Measurements from ENCODE around the gene WNT5A.

Gene WNT5A

DNA sequence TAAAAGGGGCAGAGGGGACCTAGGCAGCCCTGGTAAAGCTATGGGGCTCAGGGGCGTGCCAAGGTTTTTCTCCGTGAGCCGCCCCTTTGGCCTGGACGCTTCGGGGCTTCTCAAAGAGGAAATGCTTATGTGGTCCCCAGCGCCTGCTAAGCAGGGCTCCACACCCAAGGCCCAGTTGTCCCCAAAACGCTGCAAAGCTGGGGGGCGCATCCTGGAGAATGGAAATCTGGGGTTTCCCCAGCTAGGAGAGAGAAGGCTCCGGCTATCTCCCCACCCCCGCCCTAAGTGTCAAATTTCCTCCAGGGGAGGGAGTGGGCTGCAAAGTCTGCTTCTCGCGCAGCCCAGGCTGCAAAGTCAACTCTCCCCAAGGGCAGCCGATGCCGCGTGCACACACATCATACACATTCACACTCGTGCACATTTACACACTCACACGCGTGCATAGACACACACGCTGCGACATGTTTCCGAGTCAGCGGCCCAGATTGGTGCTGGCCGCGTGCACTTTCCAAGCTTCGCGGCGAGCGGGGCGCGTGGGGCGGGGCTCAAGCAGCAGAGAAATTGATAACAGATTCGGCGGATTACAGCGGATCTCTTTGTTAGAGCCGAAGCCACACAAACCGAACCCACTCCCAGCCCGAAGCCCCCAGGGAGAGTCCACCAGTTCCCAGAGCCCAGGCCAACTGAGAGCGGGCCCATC is 4.5 kb downstream of the WNT5A start:
- DNase-seq (ENCODE audit: low read depth, low spot score): no peak

DNA sequence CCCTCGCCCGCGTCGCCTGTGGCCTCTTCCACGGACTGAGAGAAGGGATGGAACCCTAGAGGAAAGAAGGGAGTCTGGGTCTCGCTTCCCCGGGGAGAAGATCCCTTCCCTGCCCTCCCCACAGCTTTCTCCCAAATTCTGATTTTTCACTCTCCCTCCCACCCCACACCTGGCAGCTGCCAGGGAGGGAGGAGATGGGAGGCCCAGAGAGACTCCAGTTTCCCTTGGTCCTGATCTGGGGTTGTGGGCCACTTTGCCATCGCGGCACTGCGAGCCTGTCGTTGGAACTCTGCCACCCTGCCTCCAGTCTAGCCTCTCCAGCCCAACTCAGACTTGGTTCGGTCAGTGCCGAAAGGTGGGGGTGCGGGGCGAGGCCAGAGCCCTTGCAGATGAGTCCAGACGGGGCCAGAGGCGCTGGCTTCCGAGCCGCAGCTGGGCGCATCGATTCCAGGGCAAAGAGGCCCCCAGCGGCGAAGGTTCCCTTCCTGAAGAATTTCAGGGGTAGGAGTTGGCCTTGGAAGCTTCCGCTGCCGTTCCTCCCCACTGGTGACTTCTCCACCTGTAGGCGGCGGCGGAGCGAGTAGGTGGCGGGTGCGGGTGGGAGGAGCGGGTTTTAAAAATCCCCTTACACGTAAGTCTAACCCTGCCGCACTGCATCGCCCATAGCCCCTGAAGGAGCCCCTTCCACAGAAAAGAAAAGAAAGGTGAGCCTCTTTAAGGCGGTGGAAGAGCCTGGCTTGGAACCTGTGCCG is 5.2 kb downstream of the WNT5A start:
- DNase-seq (ENCODE audit: low read depth, low spot score): no peak

DNA sequence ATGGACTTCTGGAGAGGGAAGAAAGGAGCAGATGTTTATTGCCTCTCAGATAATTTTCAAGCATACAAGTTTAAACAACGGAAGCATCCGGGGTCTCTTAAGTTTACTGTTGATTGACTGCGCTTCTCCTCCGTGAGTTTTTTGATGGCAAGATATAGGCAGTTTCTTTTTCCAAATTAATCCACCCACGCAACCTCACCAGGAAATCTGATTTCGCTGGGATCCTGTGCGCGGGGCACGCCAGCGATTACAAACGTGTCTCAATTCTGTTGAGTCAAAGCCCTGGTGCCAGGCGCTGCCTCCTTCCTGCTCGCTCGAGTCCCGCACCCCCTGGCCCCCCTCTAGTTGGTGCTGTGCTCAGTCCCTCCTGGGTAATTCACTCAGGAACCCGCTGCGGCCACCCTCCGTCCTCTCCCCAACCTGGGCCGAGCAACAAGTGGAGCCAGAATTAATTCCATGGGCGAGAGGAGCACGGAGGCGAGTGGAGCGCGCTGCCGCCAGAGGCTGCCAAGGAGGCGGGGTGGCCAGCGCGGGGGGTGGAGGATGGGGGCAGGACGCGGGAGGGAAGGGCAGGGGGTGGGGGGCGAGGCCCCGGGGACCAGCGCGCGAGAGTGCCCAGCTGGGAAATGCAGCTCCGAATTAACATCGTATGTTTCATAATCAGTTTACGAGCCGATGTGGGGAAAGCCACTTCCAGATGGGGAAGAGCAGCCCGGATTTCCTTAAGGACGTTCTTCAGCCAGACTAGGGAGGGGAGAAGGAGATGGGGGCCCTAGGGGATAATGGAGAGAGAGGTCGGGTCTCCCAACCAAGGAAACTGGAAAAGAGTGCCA is 6.0 kb downstream of the WNT5A start:
- DNase-seq (ENCODE audit: low read depth, low spot score): no peak

DNA sequence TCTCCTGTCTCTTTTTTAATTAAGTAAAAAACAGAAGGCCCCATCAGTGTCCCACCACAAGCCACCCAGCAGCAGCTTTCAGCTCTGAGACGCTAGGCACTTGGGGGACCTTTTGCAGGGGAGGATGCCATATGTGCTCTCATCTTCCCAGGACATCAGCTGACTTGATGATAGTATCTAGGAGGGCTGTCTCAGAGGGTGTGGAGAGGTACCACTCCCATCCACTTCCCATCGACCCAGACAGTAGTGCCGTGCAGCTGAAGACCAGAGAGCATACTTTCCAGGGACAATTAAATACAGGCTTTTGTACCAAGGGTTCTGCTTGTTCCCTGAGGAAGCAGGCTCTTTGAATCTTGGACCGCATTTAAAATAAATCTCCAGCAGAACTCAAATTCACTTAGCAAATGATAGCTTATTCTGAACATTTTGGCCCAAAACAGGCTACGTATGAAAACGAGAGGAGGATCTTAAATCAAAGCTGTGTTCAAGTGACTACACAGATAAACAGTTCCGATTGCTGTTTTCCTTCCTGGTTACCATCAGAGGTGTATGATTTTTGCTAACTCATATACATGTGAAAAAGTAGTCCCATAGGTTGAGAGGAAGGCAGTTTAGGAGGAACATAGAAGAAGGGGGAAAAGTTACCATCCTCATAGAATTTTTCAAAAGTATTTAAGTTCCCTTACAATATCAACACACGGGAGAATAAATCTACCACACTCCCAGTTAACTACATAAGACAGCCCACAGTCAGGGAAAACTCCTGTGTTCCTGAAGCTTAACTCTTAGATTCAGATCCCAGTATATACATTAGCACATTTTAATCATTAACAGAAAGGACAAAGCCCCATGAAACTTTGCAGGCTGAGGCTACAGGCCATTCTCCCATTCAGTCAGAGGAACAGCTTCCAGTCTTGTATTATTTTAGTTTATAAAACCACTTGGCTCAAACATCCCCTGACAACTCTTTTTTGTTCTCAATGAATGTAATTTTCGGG is 9.5 kb downstream of the WNT5A start:
- DNase-seq (ENCODE audit: low read depth, low spot score): no peak

DNA sequence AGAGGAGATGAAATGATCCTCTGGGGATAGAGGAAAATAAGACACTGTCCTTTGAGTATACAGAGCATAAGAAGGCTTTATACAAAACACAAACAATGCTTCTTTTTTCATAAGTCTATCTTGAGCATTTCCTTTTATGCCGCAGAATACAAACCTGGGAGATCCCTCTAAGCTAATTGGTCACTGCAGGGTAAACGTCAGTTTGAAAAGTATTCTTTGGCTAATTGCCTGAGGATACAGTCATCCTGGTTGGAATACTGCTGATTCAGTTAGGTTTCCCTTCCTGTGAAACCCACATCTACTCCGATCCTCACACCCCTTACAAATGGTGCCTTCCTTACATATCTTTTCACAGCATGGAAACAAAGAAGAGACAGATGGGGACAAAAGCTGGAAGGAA is 10.6 kb downstream of the WNT5A start:
- no peak for DNase-seq (ENCODE audit: low read depth, low spot score)

DNA sequence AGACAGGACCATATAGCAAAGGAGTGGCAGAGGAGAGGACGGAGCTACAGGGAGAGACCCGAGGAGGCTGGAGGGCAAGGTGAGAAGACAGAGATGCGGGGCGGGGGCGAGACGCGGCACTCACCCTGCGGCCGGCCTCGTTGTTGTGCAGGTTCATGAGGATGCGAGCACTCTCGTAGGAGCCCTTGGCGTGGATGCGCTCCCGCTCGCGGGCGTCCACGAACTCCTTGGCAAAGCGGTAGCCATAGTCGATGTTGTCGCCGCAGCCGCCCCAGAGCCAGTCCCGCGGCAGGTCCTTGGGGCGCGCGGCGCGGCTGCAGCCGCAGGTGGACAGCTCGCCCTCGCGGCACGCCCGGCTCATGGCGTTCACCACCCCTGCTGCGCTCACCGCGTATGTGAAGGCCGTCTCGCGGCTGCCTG is 12.9 kb downstream of the WNT5A start:
- no peak for DNase-seq (ENCODE audit: low read depth, low spot score)

DNA sequence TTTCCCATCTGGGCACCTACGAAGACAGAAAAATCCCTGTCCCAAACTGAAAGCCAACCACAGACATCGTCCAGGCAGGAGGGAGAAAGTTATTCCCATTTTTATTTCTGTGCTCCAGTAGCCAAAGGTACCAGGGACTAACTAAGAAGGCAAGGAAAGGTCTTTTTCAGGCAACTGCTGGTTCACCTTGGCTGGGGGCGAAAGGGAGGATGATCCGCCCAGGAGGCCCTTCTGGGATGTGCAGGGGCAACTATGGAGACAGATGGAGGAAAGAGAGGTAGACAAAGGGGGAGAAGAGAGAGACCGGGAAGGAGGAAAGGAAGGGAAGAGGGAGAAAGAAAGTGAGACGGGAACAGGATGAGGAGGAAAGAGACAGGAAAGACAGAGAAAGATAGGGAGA is 13.3 kb downstream of the WNT5A start:
- no peak for DNase-seq (ENCODE audit: low read depth, low spot score)

DNA sequence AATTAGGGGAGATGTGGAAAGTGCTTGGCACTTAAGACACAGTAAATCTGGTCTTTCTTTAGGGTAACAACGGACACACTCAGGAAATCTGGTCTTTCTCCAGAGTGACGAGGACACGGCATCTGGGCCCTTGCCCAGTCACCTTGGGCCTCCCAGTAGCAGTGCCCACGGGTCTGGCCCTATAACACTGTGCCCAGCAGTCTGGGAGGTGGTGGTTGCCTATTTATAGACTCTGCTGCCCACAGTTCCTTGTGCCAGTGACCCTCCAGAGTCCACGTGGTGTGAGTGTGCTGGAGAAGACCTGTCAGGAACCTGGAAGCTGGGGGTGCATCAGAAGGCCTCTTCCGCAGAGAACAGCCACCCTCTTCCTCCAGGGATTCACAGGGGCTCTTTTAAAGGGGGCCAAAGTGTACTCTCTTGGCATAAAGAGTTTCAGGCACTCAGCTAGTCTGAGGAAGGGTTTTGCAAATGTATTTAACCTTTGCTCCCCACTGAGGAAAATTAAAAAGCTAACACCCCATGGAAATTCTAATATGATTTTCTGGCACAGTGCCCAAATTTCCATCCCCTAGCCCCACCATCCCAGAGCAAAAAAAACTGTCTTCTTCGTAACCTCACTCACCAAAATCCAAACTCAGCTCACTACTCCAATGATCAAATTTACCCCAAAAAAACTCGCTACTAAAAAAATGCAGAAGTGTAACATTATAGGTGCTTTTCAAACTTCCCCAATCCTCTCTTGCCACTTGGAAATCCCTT is 15.4 kb downstream of the WNT5A start:
- no peak for DNase-seq (ENCODE audit: low read depth, low spot score)

DNA sequence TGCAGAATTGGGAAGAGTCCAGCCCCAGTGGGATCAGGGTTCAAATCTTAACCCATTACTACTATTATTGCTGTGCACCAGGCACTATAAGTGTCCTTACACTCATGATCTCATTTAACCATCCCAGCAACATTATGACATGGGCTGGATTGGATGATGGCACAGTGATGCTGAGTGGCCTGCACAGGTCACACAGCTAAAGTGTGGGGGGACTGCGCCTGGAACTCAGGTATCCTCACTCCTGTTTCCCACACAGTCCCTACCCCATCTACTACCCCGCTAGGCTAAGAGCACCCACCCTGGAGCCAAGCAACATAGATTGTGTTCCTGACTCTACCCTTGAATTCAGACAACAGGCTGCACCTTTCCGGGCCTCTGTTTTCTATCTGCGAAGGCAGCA is 16.0 kb downstream of the WNT5A start:
- DNase-seq (ENCODE audit: low read depth, low spot score): no peak

DNA sequence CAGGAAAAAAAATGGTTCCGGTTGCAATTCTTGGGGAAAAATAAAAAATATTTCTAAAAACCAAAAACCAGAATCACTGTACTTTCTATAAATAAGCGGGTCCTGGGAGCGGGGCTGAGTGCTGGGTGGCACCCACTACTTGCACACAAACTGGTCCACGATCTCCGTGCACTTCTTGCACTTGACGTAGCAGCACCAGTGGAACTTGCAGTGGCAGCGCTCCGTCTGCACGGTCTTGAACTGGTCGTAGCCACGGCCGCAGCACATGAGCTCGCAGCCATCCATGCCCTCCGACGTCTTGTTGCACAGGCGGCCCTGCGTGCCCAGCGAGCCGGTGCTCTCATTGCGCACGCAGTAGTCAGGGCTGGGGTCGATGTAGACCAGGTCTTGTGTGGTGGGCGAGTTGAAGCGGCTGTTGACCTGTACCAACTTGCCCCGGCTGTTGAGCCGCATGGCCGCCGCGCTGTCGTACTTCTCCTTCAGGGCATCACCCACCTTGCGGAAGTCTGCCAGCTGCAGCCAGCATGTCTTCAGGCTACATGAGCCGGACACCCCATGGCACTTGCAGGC is 17.1 kb downstream of the WNT5A start:
- DNase-seq (ENCODE audit: low read depth, low spot score): no peak

DNA sequence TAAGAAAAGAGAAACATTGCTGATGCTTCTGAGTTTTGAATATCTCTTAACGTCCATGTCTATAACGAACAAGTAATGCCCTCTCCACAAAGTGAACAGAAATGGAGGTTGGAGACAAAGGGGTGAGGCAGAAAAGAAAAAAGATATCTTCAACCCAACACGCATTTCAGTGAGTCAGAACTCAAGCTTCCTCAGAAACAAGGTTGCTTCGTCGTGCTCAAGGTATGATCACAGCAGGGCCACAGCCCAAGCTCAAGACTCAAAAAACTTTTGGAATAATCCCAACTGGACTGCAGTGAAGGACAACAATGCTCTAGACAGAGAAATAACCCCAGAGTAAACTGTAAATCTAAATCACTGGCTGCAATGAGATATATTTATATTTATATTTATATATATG is 18.9 kb downstream of the WNT5A start:
- DNase-seq (ENCODE audit: low read depth, low spot score): no peak

DNA sequence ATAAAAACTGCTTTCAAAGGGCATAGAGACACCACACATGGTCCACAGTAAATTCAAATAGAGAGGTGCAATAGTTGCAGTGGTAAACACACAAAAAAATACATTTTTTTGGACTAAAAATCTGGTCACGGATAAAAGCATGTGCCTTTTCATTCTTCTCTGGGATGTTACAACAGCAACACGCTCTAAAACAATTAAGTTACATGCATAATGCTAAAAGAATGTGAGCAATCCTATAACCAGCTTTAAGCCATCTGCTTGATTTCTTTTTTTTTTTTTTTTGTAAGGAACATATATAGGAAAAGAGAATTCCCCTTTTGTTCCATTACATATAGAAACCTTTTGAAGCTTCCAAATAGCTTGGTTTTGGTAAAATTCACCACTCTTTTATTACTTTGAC is 20.0 kb downstream of the WNT5A start:
- DNase-seq (ENCODE audit: low read depth, low spot score): no peak

DNA sequence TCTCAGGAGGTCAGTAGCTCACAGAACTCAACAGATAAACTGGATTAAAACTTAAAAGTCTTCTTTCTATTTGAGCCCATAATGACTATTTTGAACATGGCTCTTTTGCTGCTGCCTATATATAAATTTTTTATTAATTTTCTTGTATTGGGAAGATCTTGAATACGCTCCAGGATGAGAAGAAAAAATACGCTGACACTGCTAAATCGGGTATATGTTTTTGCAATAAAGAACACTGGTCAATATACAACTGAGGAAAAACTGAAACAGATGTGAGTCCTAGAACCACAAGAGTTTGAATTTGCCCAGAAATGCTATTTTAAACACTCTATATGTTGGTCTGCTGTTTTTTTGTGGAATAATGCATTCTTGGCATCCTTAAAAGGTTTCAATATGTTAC is 20.6 kb downstream of the WNT5A start:
- DNase-seq (ENCODE audit: low read depth, low spot score): no peak

DNA sequence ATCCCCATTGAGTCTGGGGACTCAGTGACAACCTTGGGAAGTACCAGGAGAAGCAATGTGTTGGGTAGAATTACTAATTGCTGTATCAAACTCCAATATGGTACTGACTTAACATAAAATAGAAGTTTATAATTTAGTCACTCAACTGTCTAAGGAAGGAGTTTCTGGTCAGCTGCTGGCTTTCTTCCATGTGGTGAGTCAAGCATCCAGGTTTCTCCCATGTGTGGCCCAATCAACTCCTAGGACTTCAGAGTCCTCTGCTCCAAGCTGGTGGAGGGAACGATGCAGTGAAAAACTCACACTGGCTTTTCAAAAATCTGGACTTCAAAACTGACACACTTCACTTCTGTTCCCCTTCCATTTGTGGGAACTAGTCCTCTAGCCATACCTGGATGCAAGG is 25.2 kb downstream of the WNT5A start:
- no peak for DNase-seq (ENCODE audit: low read depth, low spot score)

DNA sequence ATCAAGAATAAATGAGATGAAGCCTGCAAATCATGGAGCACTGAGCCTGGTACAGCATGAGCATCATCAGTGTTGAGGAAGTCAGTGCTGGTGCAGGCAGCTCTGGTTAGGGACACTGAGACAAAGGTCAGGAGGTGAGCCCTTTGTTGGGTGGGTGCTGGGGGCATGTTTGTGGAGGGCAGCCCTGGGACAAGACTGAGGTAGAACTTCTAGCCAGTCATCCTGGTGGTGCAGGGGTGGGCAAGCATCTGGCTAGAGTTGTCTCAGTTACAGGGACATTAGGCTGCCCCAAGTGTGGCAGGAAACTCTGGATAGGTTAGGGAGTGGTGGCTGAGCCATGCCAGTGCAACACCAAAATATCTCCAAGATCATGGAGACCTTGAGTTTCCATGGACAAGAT is 27.3 kb downstream of the WNT5A start:
- no peak for DNase-seq (ENCODE audit: low read depth, low spot score)

DNA sequence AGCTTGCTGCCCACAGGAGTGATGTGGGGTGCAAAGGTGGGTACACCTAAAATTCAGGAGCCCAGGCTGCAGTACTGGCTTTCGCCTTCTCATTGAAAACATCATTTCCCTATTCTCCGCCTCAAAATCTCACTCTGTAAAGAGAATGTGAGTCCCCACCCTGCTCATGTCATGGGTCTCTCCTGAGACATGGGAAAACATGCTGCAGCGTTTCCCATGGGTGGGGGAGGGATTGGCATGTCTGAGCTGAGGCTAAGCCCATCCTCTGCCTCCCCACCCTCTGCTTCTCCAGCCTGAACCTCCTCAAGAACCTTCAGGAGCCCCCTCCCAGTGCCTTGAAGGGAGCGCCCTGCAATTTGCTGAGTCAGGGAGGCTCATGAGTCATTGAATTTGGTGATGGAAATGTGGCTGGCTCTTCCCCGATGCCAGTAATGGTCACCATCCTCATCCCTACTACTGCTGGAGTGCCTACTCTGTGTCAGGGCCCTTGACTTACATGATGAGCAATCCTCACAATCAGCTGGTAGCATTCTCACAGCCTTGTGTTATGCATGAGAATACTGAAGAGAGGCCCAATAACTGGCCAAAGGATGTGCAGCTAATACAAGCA is 28.8 kb downstream of the WNT5A start:
- no peak for DNase-seq (ENCODE audit: low read depth, low spot score)

DNA sequence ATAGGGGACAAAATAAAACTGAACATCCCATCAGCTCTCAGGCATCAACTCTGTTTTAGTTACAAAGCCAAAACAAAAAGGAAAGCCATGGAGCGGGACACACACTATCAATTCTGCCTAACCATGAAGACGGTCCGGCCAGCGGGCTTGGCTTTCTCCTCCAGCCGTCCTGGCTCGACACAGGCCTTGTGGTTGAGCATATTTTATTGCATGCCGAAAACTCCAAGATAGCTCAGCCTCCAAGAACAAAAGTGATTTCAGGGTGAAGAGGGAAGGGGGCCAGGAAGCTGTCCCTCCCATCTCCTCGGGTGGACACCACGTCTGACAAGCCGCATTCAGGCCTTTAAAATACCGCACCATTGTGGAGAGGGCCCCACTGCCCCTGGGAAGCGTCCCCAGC is 31.2 kb downstream of the WNT5A start:
- no peak for DNase-seq (ENCODE audit: low read depth, low spot score)

DNA sequence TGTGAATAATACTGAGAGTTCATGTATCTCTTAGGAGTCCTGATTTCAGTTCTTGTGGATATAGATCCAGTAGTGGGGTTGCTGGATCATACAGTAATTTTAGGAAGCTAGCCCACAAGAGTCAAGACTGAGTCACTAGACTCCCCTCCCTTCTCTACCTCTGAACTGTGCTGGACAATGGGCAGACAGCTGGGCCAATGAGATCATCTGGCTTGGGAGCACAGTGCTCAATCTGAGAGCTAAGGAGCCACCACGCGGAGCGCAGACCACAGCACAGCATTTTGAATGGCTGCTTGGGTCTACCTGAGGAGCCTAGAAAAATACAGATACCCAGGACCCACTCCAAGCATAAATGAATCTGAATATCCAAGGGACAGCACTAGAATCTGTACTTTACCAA is 32.5 kb downstream of the WNT5A start:
- DNase-seq (ENCODE audit: low read depth, low spot score): no peak

DNA sequence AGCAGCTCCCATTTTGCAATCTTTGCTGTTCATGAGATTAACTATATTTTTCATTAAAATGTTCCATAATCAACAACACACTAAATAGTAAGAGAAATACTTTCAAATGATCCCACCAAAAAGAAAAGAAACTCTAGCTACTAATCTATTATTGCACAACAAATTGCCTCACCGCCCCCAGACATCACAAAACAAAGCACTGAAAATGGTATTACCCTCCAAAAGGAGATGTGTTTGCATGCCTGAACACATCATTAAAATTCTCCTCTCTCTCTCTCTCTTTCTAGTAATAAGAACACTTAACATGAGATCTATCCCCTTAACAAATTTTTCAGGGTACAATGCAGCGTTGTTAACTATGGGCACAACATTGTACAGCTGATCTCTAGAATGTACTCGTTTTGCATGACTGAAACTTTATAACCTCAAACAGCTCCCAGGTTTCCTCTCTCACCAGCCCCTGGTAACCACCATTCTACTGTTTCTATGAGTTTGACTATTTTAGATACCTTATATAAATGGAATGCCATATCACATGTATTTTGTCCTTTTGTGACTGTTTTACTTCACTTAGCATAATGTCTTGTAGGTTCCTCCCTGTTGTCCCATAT is 33.1 kb downstream of the WNT5A start:
- DNase-seq (ENCODE audit: low read depth, low spot score): no peak
